ENCODE measurements around the gene TAAR9.

DNA sequence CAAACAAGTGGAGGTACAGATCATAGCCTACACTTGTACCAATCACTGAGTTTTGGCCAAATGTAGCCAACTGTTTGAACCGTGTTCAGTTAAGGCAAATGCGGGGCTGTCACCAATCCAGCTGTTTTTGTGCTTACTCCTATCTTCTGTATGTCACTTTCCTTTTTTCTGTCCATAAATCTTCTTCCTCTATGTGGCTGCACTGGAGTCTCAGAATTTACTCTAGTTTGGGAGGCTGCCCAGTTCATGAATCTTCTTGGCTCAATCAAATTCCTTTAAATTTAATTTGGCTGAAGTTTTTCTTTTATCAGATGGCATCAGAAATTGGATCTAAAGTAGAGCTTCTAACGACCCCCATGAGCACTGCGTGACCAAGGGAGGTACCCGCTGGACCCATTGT is 13.4 kb upstream of the TAAR9 start:
- TF ChIP-seq, protein P1, sequence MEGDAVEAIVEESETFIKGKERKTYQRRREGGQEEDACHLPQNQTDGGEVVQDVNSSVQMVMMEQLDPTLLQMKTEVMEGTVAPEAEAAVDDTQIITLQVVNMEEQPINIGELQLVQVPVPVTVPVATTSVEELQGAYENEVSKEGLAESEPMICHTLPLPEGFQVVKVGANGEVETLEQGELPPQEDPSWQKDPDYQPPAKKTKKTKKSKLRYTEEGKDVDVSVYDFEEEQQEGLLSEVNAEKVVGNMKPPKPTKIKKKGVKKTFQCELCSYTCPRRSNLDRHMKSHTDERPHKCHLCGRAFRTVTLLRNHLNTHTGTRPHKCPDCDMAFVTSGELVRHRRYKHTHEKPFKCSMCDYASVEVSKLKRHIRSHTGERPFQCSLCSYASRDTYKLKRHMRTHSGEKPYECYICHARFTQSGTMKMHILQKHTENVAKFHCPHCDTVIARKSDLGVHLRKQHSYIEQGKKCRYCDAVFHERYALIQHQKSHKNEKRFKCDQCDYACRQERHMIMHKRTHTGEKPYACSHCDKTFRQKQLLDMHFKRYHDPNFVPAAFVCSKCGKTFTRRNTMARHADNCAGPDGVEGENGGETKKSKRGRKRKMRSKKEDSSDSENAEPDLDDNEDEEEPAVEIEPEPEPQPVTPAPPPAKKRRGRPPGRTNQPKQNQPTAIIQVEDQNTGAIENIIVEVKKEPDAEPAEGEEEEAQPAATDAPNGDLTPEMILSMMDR (IDR thresholded peaks at IDR 0.05; ENCODE audit: low read depth, low read length, poor library complexity, severe bottlenecking): no peak
- no peak for TF ChIP-seq EZH2phosphoT487 (IDR thresholded peaks at IDR 0.05; ENCODE audit: borderline replicate concordance, low read length)
